HG03575 (cell line): ENCODE measurements around the gene THRB.

Experiments used
- ATAC-seq: cut with Tn5 transposase; IDR thresholded peaks from one replicate; pipeline ENCODE4 v1.9.1; 2021; ENCODE audit not compliant: unreplicated experiment, insufficient number of reproducible peaks, low FRiP score; ENCODE audit errors: extremely low read depth

Gene THRB

GRCh38 chr3:24495326-24495994, 810 bp upstream of the THRB start:
- ATAC-seq: no peak

- no peak for ATAC-seq
Measured at GRCh38 chr3:24493746-24494617, 668 bp downstream of the THRB start.

- no peak for ATAC-seq
Measured at GRCh38 chr3:24492971-24493551, 1.6 kb downstream of the THRB start.

- no peak for ATAC-seq
Measured at GRCh38 chr3:24490151-24490550, 4.5 kb downstream of the THRB start.

GRCh38 chr3:24487325-24488262, 7.1 kb downstream of the THRB start:
- ATAC-seq: no peak

GRCh38 chr3:24485511-24485910, 9.1 kb downstream of the THRB start:
- no peak for ATAC-seq

GRCh38 chr3:24483873-24484272, 10.8 kb downstream of the THRB start:
- no peak for ATAC-seq

GRCh38 chr3:24482096-24482705, 12.4 kb downstream of the THRB start:
- ATAC-seq: no peak

- no peak for ATAC-seq
Measured at GRCh38 chr3:24481193-24481592, 13.5 kb downstream of the THRB start.

GRCh38 chr3:24480497-24480896, 14.2 kb downstream of the THRB start:
- no peak for ATAC-seq

GRCh38 chr3:24479816-24480215, 14.8 kb downstream of the THRB start:
- ATAC-seq: no peak

- no peak for ATAC-seq
Measured at GRCh38 chr3:24476871-24477656, 17.6 kb downstream of the THRB start.

GRCh38 chr3:24475925-24476324, 18.7 kb downstream of the THRB start:
- ATAC-seq: no peak

- no peak for ATAC-seq
Measured at GRCh38 chr3:24474862-24475261, 19.8 kb downstream of the THRB start.

GRCh38 chr3:24472358-24472757, 22.3 kb downstream of the THRB start:
- ATAC-seq: no peak

GRCh38 chr3:24471486-24471885, 23.2 kb downstream of the THRB start:
- no peak for ATAC-seq

- no peak for ATAC-seq
Measured at GRCh38 chr3:24470277-24470676, 24.4 kb downstream of the THRB start.

- no peak for ATAC-seq
Measured at GRCh38 chr3:24464389-24464788, 30.3 kb downstream of the THRB start.
